Measurements from ENCODE around the gene MMP11. TPM values are rescaled to one million over a fixed set of nuclear protein-coding genes. Genes with fewer than 3 reads are reported as not detected.
A peak's percentile ranks its signal among the peaks of the same experiment; 100 is the strongest.

Gene MMP11
- total and polyA plus RNA-seq, 8 donors, result 0.50 to 54.2 (median 2.2) TPM; not detected in 2

DNA sequence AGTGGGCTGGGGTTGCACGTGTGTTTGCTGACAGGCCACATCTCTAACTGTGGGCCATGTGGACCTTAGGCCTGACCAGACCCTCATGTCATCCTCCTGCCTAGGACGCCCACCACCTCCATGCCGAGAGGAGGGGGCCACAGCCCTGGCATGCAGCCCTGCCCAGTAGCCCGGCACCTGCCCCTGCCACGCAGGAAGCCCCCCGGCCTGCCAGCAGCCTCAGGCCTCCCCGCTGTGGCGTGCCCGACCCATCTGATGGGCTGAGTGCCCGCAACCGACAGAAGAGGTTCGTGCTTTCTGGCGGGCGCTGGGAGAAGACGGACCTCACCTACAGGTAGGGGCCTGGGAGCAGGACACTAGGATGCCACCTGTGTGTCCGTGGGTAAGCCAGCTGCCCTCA lies 6.4 kb downstream of the MMP11 start:
- Histone ChIP-seq H3K27ac (no peak overlapping the region), H3K27me3 (no peaks in the 10 kb centered on the region), H3K4me3 (no peak overlapping the region), H3K4me1 (peaks cover 4 to 33% (median 23%) of the 10 kb centered on the region in 4 donors), H3K9me3 (no peaks in the 10 kb centered on the region), H3K36me3 (no peaks in the 10 kb centered on the region)
- DNase-seq, result peak in 1 of 2 donors; percentile 1
- TF ChIP-seq POLR2A (IDR thresholded peaks at IDR 0.05) (no peak), POLR2AphosphoS5 (IDR thresholded peaks at IDR 0.05) (no peak), EP300 (IDR thresholded peaks at IDR 0.05) (no peak)
- TF ChIP-seq, protein P1, sequence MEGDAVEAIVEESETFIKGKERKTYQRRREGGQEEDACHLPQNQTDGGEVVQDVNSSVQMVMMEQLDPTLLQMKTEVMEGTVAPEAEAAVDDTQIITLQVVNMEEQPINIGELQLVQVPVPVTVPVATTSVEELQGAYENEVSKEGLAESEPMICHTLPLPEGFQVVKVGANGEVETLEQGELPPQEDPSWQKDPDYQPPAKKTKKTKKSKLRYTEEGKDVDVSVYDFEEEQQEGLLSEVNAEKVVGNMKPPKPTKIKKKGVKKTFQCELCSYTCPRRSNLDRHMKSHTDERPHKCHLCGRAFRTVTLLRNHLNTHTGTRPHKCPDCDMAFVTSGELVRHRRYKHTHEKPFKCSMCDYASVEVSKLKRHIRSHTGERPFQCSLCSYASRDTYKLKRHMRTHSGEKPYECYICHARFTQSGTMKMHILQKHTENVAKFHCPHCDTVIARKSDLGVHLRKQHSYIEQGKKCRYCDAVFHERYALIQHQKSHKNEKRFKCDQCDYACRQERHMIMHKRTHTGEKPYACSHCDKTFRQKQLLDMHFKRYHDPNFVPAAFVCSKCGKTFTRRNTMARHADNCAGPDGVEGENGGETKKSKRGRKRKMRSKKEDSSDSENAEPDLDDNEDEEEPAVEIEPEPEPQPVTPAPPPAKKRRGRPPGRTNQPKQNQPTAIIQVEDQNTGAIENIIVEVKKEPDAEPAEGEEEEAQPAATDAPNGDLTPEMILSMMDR (IDR thresholded peaks at IDR 0.05), result no peak
- intact Hi-C loops (cut with DNase I; ENCODE audit: low total_unique reads), result no loop called here
- WGBS, 5 donors, result 83 to 95% (median 92%) methylated on average over 10 to 16 of the region's 16 CpGs

DNA sequence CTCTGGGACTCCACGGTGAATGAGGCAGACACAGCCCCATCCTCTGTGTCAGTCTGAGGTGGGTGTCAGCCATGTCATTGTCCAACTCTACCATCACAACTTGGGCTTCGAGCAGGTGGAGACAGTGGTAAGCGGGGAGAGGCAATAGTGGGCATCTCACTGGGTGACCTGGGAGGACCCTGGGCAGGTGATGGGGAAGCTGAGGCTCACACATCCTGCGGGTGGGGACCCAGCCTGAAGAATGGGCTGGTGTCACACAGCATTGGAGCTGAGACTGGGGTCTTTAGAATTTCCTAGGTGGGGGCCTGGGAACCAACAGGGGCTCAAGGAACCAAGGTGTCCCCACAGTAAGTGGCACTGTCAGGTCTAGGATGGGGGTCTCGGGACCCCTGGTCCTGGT lies 7.1 kb downstream of the MMP11 start:
- peak in 1 of 2 donors; percentile 0 for DNase-seq
- H3K27me3 ChIP-seq, result no peaks in the 10 kb centered on the region
- WGBS, 5 donors, result 67 to 92% (median 86%) methylated on average over 1 to 5 of the region's 5 CpGs
- intact Hi-C loops (cut with DNase I; ENCODE audit: low total_unique reads), result no loop called here
- TF ChIP-seq, protein P1 (IDR thresholded peaks at IDR 0.05), result no peak
- peaks cover 4 to 33% (median 22%) of the 10 kb centered on the region in 4 donors for H3K4me1 ChIP-seq
- H3K27ac ChIP-seq, result no peak overlapping the region
- no peaks in the 10 kb centered on the region for H3K9me3 ChIP-seq
- no peaks in the 10 kb centered on the region for H3K36me3 ChIP-seq
- H3K4me3 ChIP-seq, result no peak overlapping the region

DNA sequence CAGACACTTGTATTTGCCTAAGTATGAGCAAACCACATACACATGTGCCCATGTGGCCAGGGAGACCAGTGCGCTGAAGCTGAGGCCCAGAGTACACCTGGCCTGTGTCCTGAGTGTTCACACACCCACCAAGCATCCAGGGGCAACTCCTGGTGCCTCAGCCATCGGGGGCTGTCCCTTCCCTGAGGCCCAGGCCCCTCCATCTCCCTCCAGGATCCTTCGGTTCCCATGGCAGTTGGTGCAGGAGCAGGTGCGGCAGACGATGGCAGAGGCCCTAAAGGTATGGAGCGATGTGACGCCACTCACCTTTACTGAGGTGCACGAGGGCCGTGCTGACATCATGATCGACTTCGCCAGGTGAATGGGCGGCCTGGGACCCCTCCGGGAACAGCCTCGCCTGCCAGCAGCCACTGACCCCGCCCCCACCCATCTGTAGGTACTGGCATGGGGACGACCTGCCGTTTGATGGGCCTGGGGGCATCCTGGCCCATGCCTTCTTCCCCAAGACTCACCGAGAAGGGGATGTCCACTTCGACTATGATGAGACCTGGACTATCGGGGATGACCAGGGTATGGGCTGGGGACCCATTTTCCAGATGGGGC lies 7.6 kb downstream of the MMP11 start:
- intact Hi-C loops (cut with DNase I; ENCODE audit: low total_unique reads), result no loop called here
- no peak overlapping the region for H3K4me3 ChIP-seq
- WGBS, 5 donors, result 87 to 95% (median 89%) methylated on average over 18 to 20 of the region's 20 CpGs
- peak in 1 of 2 donors; percentile 3 for DNase-seq
- H3K27me3 ChIP-seq, result no peaks in the 10 kb centered on the region
- no peak overlapping the region for H3K27ac ChIP-seq
- H3K9me3 ChIP-seq, result no peaks in the 10 kb centered on the region
- H3K36me3 ChIP-seq, result no peaks in the 10 kb centered on the region
- peaks cover 4 to 28% (median 17%) of the 10 kb centered on the region in 4 donors for H3K4me1 ChIP-seq
- TF ChIP-seq, protein P1 (IDR thresholded peaks at IDR 0.05), result no peak
- TF ChIP-seq POLR2AphosphoS5 (IDR thresholded peaks at IDR 0.05) (no peak), EP300 (IDR thresholded peaks at IDR 0.05) (no peak)

DNA sequence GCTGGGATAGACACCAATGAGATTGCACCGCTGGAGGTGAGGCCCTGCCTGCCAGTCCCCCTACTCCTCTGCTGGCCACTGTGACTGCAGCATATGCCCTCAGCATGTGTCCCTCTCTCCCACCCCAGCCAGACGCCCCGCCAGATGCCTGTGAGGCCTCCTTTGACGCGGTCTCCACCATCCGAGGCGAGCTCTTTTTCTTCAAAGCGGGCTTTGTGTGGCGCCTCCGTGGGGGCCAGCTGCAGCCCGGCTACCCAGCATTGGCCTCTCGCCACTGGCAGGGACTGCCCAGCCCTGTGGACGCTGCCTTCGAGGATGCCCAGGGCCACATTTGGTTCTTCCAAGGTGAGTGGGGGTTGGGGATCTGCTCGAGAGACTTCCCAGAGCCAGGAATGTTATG lies 8.4 kb downstream of the MMP11 start:
- intact Hi-C loops (cut with DNase I; ENCODE audit: low total_unique reads), result no loop called here
- no peak overlapping the region for H3K4me3 ChIP-seq
- peak in 1 of 2 donors; percentile 58 for DNase-seq
- whole genome bisulfite sequencing, 5 donors, result 74 to 93% (median 90%) methylated on average over 4 to 15 of the region's 15 CpGs
- peaks cover 5 to 28% (median 18%) of the 10 kb centered on the region in 4 donors for H3K4me1 ChIP-seq
- no peak for TF ChIP-seq EP300 (IDR thresholded peaks at IDR 0.05)
- TF ChIP-seq POLR2A (IDR thresholded peaks at IDR 0.05), result no peak
- TF ChIP-seq, protein P1 (IDR thresholded peaks at IDR 0.05), result no peak
- H3K9me3 ChIP-seq, result no peaks in the 10 kb centered on the region
- H3K27me3 ChIP-seq, result no peaks in the 10 kb centered on the region
- H3K27ac ChIP-seq, result no peak overlapping the region
- no peaks in the 10 kb centered on the region for H3K36me3 ChIP-seq
